ENCODE data around the gene CORO6.

DNA sequence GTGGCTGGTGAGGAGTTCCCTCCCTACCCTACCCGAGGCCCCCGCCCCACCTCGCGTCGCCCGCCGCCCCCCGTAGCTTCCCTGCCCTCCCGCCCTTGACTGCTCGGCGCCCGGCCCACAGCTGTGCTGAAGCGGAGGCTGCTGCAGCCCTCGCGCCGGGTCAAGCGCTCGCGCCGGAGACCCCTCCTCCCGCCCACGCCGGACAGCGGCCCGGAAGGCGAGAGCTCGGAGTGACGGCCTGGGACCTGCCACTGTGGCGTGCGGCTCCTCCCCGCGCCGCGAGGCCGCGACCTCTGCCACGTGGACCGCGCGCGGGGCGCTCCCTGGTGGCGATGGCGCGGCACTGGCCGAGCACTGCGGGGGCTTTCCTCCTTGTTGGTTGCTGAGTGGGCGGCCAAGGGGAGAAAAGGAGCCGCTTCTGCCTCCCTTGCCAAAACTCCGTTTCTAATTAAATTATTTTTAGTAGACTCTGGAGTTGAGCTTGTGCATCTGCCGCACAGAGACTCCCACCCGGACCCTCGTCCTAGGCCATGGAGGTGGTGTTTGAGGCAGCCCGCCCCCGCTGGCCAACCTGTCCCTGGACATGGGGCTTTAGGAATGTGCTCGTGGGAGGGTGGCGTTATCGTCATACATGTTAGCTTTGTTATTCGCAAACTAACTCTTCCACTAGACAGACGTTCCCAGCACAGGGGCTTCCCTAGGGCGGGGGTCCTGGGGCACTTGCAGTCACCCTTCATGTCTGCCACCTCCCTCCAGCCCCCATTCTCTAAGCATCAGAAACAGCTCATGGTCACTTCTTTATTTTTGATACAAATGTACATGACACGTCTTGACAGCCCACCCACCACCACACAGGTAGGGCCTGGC is 49.8 kb downstream of the CORO6 start:
- TF ChIP-seq, protein P1, sequence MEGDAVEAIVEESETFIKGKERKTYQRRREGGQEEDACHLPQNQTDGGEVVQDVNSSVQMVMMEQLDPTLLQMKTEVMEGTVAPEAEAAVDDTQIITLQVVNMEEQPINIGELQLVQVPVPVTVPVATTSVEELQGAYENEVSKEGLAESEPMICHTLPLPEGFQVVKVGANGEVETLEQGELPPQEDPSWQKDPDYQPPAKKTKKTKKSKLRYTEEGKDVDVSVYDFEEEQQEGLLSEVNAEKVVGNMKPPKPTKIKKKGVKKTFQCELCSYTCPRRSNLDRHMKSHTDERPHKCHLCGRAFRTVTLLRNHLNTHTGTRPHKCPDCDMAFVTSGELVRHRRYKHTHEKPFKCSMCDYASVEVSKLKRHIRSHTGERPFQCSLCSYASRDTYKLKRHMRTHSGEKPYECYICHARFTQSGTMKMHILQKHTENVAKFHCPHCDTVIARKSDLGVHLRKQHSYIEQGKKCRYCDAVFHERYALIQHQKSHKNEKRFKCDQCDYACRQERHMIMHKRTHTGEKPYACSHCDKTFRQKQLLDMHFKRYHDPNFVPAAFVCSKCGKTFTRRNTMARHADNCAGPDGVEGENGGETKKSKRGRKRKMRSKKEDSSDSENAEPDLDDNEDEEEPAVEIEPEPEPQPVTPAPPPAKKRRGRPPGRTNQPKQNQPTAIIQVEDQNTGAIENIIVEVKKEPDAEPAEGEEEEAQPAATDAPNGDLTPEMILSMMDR (IDR thresholded peaks at IDR 0.05): peak; percentile 30; the same call in 1 of the 3 replicates
- TF ChIP-seq ESRRA (IDR thresholded peaks at IDR 0.05; ENCODE audit: borderline replicate concordance, low read length) (no peak), RAD21 (conservative IDR thresholded peaks at IDR 0.05 in 1 of 2, IDR thresholded peaks at IDR 0.05 in 1 of 2) (no peak; a peak in 1 of 5 replicates), POLR2A (IDR thresholded peaks at IDR 0.05; ENCODE audit: low read length) (no peak)

All from A549 (cell line).